Measurements from ENCODE around the gene FZD7.

FZD7 gene

DNA sequence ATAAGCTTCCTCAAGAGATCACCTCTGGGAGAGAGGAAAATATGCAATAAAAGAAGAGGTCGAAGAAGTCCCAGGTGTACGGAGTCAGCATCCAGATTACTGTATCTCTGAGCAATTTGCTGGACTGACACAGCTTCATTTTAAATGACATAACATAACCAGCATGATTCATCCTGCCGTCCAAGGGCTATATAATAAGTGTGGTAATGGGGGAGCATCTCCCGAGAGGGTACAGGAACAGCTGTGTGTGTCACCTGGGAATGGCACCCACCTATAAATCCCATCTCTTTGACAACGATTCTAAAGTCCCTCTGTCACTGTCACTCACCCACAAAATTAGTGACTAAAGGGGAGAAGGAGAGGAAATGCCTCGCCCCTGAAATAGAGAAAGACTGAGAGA, 19.3 kb upstream of the FZD7 start:
- no peak for DNase-seq (ENCODE audit: low read depth)

DNA sequence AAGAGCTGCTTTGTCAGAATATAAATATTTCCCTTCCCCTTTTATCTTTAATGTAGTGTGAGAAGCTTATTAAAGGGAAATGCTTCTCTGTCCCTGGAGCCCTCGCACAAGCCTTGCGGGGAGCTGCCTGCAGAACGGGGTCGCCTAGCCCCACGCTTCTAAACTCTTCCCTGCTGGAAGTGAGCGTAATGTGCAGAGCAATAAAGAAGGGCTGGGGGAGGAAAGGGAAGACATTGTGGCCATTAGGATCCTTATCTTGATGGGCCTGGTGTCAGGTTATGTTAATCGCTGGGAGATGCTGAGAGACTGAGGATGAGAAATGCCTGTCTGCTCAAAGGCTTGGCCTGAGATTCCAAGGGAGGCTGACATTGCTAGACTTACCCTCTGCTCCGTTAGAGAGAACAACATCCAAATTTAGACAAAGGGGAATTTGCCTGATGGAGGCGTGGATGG, 18.9 kb upstream of the FZD7 start:
- DNase-seq (ENCODE audit: low read depth) = no peak

DNA sequence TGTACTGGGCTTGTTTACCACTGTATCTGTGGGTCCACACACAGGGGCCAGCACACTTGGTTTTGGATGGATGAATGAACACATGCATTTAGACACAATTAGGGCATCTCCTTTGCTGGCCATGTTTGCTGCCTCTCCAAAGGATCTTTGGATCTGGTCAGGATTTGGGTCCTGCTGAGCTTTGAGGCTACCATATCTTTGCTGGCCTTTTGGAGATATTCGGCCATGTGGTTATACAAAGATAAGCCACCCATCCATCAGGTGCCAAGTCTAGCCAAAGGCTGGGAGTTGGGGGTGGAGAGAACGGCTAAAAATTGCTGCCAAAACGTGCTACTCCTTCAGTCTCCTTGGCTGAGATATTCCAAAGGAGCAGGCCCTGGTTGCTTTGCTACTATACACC, 18.2 kb upstream of the FZD7 start:
- DNase-seq (ENCODE audit: low read depth) = no peak

DNA sequence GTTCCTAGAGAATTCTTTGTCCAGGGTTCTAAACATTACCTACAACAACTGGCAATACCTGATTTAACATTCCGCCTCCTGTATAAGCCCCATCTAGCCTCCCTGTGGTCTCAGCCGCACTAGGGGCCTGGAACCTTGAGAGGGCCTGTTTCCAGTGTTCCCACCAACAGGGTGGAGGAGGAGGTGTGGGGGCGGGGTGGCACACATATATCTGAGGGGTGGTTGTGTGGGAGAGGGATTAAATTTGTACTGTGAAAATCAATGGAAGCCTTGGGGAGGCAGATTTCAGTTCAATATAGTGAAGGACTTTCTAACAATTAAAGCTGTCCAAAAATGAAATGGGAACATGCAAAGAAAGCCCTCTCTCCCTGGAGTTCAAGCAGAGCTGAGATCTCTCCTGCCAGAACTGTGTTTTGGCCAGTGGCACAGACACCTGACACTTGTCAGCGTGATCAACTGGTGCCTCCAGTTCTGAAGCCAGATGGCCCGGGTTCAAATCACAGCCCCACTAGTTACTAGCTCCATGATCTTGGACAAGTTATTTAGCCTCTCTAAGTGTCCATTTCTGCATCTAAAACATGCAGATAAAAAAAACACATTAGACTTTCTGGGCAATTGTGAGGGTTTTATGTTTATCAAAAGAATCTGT, 17.0 kb upstream of the FZD7 start:
- DNase-seq (ENCODE audit: low read depth) = no peak

DNA sequence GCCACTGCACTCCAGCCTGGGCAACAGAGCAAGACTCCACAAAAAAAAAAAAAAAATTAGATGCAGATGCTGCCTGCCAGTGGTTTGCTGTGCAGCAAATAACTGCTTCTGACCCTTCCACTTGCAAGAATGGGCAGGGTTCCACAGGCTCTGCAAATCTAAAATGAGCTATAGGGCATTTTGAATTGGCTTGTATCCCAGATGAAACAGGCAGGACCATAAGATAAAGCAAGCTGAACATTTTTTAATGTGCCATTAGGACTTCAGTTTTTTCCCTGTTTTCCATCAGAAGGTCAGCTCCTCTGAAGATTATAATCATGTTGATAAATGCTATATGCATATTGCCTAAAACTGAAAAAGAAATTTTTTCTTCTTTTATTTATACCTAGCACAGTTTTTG, 15.7 kb upstream of the FZD7 start:
- peak; percentile 47 for DNase-seq (ENCODE audit: low read depth)

DNA sequence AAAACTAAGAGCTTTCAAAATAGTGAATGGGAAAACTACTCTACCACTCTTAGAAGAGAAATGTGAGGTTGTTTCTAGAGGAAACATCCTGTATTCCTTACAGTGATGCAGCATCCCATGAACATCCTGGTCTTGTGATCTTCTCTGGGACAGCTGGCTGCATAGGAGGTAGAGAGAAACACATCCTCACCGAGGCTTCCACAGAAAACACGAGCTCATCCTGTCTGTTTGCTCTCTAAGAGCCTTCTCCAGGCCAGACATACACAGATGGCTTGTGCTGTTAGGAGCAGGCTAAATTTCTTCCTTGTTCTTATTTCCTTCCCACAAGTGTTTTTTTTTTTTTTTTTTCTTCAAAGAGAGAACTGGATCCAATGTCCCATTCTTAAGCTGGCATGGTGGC, 14.7 kb upstream of the FZD7 start:
- no peak for DNase-seq (ENCODE audit: low read depth)

DNA sequence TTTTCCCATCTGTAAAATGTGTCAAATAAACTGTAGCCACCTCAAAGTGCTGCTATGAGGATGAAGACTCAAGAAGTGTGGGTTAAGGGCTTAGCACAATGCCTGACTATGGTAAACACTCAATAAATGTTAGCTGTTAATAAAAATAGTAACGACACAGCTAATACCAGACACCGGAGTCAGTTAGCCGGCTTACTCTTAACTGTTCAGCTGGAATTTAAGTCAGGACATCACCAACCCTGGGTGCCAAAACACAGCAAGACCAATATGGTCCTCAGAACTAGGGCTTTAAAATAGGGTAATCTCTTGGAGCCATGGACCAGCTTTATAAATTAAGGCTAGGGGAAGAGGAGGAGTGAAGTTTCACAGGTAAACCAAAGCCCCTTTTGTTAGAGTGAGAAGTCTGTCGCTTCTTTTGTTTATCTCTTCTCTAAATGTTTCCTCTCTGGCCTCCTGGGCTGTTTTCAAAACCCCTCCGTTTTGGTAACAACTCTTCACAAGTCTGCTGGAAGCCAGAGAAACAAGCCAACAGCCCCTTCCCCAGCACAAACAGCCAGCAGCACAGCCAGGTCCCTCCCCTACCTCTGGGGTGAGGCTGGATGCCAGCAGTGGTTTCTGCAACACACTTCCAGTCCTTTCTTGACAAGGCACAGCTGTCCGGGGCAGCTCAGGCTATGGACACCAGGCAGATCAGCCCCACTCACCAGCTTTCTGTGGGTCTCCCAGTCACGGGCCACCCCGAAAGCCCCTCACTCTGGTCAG, 13.8 kb upstream of the FZD7 start:
- no peak for DNase-seq (ENCODE audit: low read depth)

DNA sequence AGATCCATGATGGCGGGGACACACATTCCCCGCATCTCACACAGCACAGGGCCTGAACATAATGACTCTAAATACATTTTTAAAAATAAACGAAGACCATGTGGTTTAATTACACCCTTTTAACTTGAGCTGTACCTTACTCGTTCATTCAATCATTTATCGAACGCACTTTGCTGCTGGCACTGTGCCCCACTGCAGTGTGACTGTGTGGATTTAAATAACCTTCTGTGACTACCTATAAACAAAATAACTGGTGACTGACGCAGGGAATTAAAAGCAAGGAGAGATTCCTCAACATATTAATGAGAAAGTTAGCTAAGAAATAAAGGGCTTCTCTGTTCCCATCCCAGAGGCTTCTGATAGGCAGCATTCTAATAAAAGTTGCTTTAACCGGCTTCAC, 10.9 kb upstream of the FZD7 start:
- no peak for DNase-seq (ENCODE audit: low read depth)

DNA sequence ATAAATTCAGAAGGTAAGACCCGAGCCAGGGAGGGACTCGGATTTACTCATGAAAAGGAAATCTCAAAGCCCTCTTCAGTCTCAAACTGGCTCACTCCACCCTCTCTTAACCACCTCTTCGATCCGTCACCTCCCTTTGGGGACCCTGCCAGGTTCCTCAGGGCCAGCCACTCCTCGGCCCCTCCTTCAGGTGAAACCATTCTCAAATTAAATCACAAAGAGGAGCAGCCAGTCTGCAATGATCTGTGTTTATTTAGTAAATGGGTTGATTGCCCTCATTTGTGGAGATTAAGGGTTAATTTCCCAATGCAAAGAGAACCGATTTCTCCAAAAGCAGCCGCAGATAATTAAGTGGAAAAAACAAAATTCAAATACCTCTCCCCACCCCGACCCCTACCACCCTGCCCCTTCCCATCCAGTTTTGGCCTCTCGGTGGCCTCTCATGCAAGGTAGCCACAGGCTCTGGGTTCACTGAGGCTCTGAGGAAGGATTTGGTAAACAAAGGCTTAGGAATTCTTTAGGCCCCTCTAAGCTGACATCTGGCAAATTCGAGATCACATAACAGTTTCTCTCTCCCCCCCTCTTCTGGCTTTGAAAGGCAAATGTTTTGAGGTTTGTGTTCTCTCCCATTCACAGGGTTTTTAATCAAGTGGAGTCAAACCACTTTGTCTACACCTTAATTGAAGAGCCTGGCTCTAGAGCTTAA, 10.3 kb upstream of the FZD7 start:
- DNase-seq (ENCODE audit: low read depth) = no peak

DNA sequence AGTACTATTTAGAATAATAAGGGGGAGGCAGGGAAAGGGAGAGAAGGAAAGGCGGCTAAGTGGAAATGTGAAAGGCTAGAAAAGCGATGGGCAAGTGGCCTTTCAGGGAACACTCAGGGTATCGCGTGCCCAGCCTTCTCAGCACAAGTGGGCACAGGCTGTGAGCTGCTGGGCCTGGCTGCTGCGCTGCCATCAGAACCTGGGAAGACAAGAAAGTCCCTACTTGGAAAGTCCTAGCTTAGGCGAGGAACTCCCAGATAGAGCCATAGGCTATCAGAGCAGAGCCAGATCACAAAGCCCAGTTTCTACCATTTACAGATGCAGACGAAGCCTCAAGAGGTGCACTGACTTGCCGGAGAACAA, 9.8 kb upstream of the FZD7 start:
- DNase-seq (ENCODE audit: low read depth) = no peak

DNA sequence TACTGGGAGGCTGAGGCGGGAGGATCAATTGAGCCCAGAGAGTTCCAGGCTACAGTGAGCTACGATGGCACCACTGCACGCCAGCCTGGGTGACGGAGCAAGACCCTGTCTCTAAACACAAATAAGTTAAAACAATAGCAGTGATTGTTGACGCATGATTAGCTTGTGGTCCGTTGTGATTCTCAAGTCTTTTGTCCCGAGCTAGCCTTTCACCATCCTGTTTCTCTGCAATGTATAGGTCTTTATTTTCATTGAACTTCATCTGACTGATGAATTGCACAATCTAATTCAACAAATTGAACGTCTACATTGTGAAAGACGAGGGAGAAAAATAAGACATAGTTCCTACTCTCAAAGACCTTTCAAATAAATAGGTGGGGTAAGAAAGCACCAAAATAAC, 8.8 kb upstream of the FZD7 start:
- no peak for DNase-seq (ENCODE audit: low read depth)

DNA sequence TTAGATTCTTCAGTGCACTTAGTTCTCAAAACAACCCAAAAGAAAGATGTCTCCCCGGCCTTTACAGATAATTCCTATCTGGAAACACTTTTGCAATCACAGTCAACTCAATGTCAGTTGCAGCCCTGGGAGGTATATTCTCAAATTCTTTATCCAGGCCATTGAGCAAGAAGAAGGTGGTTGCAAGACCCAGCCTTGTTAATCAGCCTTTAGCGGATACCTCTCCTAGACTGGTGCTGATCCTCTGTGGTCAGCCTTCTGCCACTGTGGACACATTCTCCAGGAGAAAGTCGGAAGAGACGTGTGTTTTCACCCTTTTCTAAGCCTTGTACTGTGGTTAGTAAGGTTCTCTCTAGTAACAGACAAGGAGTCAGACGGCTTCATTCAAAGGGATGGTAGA, 7.8 kb upstream of the FZD7 start:
- no peak for DNase-seq (ENCODE audit: low read depth)

DNA sequence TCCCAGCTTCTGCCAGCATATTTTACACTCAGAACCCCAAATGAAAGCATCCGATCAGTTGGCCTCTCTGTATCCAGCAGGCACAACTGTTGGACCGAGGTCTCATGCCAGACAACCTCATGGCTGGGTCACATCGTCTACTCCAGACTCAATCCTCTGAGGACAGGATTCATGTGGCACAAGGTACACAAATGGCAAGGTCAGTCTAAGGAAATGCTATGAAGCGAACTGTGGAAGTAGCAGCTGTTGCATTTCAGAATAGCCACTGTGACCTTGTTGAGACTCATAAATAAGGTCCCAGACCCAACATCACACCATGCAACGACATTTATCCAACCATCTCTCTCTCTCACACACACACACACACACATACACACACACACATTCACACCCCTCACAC, 7.1 kb upstream of the FZD7 start:
- DNase-seq (ENCODE audit: low read depth) = no peak

DNA sequence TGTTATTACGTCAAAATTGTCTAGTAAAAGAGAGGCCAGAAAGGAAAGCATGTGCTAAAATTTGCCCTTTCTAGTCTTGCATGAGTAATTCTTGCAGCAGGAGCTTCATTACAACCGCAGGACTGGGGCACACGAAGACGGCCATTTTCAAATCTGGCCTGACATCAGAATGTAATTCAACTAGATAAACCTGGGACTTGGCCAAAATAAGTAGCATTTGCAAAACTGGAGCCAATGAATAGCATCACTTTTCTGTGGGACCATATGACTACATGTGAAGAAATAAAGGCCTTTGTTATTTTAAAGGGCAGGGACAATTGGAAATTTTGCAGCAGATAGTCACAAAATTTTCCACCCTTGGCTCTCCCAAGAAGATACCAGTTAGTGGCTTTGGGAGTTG, 3.0 kb upstream of the FZD7 start:
- DNase-seq (ENCODE audit: low read depth) = no peak

DNA sequence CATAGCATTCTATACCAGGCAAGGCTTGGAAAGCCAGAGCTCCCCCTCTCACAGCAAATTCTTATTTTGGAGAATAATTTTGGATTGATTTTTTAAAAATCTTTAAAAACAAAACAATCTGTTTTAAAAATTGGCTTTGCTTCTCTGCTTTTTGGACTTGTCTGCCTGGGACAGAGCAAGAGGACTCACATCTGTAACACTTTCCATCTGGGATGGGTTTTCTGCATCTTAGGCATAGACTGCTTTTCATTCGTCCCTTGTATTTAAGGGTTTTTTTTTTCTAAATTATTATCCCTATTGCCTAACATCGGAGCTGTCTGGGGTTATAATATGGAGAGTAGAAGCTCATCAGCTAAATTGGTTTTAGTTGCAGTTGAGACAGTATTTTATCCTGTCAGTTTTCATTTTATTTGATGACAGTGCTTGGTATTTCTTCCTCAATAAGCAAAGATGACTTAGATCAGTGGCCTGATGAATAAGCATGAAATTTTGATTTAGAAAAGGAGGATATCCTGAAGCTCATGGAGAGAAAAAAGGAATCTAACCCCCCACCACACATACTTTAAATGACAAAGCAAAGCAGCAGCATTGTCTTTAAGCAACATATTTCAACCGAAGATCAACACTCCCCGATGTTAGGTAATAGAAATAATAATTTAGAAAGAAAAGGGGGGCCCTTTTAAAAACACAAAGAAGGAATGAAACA, 2.3 kb upstream of the FZD7 start:
- DNase-seq (ENCODE audit: low read depth) = no peak

DNA sequence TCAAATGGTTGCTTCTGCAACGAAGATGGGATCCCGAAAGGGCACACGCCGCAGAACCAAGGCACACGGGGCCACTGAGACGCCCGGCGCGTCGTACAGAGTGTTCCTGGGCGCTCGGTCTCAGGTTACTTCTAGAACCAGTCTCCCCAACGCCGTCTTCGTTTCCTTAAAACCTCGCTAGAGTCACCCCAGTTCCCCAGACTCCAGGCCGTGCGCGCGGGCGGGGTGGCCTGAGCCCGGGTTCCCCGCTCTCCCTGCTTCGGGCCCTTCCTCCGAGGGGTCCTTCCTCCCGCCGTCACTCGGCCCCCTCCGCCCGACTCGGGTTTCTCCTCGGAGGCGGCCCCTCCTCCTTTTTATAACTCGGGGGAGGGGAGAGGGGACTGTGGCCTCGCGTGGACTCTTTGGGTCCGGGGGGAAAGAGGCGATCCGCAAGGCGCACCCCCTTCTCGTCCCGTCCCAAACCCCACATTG, 774 bp upstream of the FZD7 start:
- no peak for DNase-seq (ENCODE audit: low read depth)

DNA sequence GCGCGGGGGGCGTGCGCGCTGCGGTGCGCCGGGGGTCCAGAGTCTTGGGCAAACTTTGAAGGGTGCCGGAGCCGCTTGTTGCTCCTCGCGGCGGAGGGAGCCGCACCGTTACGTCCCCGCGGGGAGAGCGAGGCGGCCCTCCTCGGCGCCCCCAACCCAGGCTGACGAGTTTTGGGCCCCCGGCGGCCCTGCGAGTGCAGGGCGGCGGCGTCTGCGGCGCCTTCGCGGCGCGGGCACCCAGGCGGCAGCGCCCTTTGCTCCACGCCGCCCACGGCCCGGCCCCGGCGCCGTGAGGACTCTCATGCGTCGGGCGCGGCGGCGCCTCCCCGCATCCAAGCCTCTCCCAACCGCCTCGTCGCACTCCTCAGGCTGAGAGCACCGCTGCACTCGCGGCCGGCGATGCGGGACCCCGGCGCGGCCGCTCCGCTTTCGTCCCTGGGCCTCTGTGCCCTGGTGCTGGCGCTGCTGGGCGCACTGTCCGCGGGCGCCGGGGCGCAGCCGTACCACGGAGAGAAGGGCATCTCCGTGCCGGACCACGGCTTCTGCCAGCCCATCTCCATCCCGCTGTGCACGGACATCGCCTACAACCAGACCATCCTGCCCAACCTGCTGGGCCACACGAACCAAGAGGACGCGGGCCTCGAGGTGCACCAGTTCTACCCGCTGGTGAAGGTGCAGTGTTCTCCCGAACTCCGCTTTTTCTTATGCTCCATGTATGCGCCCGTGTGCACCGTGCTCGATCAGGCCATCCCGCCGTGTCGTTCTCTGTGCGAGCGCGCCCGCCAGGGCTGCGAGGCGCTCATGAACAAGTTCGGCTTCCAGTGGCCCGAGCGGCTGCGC, 814 bp downstream of the FZD7 start:
- no peak for DNase-seq (ENCODE audit: low read depth)

DNA sequence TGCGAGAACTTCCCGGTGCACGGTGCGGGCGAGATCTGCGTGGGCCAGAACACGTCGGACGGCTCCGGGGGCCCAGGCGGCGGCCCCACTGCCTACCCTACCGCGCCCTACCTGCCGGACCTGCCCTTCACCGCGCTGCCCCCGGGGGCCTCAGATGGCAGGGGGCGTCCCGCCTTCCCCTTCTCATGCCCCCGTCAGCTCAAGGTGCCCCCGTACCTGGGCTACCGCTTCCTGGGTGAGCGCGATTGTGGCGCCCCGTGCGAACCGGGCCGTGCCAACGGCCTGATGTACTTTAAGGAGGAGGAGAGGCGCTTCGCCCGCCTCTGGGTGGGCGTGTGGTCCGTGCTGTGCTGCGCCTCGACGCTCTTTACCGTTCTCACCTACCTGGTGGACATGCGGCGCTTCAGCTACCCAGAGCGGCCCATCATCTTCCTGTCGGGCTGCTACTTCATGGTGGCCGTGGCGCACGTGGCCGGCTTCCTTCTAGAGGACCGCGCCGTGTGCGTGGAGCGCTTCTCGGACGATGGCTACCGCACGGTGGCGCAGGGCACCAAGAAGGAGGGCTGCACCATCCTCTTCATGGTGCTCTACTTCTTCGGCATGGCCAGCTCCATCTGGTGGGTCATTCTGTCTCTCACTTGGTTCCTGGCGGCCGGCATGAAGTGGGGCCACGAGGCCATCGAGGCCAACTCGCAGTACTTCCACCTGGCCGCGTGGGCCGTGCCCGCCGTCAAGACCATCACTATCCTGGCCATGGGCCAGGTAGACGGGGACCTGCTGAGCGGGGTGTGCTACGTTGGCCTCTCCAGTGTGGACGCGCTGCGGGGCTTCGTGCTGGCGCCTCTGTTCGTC, 1.7 kb downstream of the FZD7 start:
- DNase-seq (ENCODE audit: low read depth) = peak; percentile 67

DNA sequence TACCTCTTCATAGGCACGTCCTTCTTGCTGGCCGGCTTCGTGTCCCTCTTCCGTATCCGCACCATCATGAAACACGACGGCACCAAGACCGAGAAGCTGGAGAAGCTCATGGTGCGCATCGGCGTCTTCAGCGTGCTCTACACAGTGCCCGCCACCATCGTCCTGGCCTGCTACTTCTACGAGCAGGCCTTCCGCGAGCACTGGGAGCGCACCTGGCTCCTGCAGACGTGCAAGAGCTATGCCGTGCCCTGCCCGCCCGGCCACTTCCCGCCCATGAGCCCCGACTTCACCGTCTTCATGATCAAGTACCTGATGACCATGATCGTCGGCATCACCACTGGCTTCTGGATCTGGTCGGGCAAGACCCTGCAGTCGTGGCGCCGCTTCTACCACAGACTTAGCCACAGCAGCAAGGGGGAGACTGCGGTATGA, 2.3 kb downstream of the FZD7 start:
- no peak for DNase-seq (ENCODE audit: low read depth)

DNA sequence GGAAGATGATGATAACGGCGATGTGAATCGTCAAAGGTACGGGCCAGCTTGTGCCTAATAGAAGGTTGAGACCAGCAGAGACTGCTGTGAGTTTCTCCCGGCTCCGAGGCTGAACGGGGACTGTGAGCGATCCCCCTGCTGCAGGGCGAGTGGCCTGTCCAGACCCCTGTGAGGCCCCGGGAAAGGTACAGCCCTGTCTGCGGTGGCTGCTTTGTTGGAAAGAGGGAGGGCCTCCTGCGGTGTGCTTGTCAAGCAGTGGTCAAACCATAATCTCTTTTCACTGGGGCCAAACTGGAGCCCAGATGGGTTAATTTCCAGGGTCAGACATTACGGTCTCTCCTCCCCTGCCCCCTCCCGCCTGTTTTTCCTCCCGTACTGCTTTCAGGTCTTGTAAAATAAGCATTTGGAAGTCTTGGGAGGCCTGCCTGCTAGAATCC, 3.0 kb downstream of the FZD7 start:
- DNase-seq (ENCODE audit: low read depth) = no peak

DNA sequence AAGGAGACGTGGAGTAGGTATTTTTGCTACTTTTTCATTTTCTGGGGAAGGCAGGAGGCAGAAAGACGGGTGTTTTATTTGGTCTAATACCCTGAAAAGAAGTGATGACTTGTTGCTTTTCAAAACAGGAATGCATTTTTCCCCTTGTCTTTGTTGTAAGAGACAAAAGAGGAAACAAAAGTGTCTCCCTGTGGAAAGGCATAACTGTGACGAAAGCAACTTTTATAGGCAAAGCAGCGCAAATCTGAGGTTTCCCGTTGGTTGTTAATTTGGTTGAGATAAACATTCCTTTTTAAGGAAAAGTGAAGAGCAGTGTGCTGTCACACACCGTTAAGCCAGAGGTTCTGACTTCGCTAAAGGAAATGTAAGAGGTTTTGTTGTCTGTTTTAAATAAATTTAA, 3.4 kb downstream of the FZD7 start:
- DNase-seq (ENCODE audit: low read depth) = no peak

Data from fibroblast of the conjunctiva (primary cell).